ENCODE data around the gene IQCC.

DNA sequence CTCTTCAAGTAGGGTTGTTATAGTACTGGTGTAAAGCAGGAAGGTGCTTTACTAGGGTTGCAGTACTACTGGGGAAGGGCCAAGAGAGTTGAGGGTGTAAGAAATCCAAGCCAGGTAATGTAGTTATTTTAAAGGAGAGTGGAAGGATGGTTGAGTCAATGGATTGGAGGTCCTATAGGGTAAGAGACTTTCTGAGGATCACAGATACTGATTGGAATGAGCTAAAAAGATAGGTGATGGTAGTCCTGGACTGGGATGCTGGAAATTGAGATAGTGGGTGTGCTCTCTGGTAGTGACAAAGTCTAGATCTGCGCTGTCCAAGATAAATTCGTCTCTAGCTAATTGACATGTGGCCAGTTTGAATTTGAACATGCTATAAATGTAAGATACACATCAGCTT is 19.0 kb upstream of the IQCC start:
- TF ChIP-seq CTCF (IDR thresholded peaks at IDR 0.05; ENCODE audit: insufficient read depth, low read length) (no peak), POLR2AphosphoS5 (IDR thresholded peaks at IDR 0.05; ENCODE audit: low read depth) (no peak), GABPA (IDR thresholded peaks at IDR 0.05; ENCODE audit: low read depth) (no peak)
- TF ChIP-seq, protein P1, sequence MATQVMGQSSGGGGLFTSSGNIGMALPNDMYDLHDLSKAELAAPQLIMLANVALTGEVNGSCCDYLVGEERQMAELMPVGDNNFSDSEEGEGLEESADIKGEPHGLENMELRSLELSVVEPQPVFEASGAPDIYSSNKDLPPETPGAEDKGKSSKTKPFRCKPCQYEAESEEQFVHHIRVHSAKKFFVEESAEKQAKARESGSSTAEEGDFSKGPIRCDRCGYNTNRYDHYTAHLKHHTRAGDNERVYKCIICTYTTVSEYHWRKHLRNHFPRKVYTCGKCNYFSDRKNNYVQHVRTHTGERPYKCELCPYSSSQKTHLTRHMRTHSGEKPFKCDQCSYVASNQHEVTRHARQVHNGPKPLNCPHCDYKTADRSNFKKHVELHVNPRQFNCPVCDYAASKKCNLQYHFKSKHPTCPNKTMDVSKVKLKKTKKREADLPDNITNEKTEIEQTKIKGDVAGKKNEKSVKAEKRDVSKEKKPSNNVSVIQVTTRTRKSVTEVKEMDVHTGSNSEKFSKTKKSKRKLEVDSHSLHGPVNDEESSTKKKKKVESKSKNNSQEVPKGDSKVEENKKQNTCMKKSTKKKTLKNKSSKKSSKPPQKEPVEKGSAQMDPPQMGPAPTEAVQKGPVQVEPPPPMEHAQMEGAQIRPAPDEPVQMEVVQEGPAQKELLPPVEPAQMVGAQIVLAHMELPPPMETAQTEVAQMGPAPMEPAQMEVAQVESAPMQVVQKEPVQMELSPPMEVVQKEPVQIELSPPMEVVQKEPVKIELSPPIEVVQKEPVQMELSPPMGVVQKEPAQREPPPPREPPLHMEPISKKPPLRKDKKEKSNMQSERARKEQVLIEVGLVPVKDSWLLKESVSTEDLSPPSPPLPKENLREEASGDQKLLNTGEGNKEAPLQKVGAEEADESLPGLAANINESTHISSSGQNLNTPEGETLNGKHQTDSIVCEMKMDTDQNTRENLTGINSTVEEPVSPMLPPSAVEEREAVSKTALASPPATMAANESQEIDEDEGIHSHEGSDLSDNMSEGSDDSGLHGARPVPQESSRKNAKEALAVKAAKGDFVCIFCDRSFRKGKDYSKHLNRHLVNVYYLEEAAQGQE (IDR thresholded peaks at IDR 0.05; ENCODE audit: insufficient replicate concordance, low read depth): no peak

Data from HL-60 (cell line).